HepG2 (cell line): ENCODE measurements around the gene SEC24A. TPM values are rescaled to one million over a fixed set of nuclear protein-coding genes. Genes with fewer than 3 reads are reported as not detected.
A peak's percentile ranks its signal among the peaks of the same experiment; 100 is the strongest.

Experiments
- DZIP1 ChIP-seq: sonication (generic); formaldehyde crosslinking; IDR thresholded peaks from 2 replicates; pipeline ENCODE4 v1.5.0; 2020; ENCODE audit warnings: mild to moderate bottlenecking, missing genetic modification reagents
- HDAC2 ChIP-seq: sonication (generic); formaldehyde crosslinking; IDR thresholded peaks from 2 replicates; pipeline ENCODE4 v1.4.0; 2020; ENCODE audit warnings: missing genetic modification reagents
- JDP2 ChIP-seq: sonication (generic); formaldehyde crosslinking; IDR thresholded peaks from 2 replicates; pipeline ENCODE4 v1.8.1; 2022; ENCODE audit warnings: missing genetic modification reagents, borderline replicate concordance
- KLF12 ChIP-seq: sonication (generic); formaldehyde crosslinking; IDR thresholded peaks from 2 replicates; pipeline ENCODE4 v1.4.0; 2020; ENCODE audit warnings: missing genetic modification reagents, borderline replicate concordance
- MNT ChIP-seq: fragments of 450-650 bp; IDR thresholded peaks from 2 replicates; pipeline ENCODE4 v1.6.1; 2016
- REPIN1 ChIP-seq: sonication (generic); formaldehyde crosslinking; IDR thresholded peaks from 2 replicates; pipeline ENCODE4 v1.8.0; 2022; ENCODE audit warnings: missing genetic modification reagents, low read depth, mild to moderate bottlenecking, borderline replicate concordance
- SAP130 ChIP-seq: IDR thresholded peaks from 2 replicates; pipeline ENCODE4 v1.6.1; 2016; ENCODE audit warnings: low read depth
- SNAPC4 ChIP-seq: sonication (generic); formaldehyde crosslinking; IDR thresholded peaks from 2 replicates; pipeline ENCODE4 v1.4.0; 2020; ENCODE audit warnings: mild to moderate bottlenecking, missing genetic modification reagents
- TGIF2 ChIP-seq: IDR thresholded peaks from 2 replicates; pipeline ENCODE4 v1.6.1; 2016; ENCODE audit warnings: control low read depth, missing compliant biosample characterization
- ZFP36L2 ChIP-seq: sonication (generic); formaldehyde crosslinking; IDR thresholded peaks from 2 replicates; pipeline ENCODE4 v1.4.0; 2020; ENCODE audit warnings: missing genetic modification reagents
- ZNF639 ChIP-seq: conservative IDR thresholded peaks from 2 replicates; pipeline ENCODE4 v1.6.1; 2018; ENCODE audit warnings: missing genetic modification reagents
- ZNF652 ChIP-seq: IDR thresholded peaks from 2 replicates; pipeline ENCODE4 v1.6.1; 2016; ENCODE audit warnings: low read depth, borderline replicate concordance
- ZNF687 ChIP-seq: sonication (generic); formaldehyde crosslinking; IDR thresholded peaks from 2 replicates; pipeline ENCODE4 v1.5.1; 2020; ENCODE audit warnings: mild to moderate bottlenecking, missing genetic modification reagents, moderate library complexity
- ZNF768 ChIP-seq: sonication (generic); formaldehyde crosslinking; IDR thresholded peaks from 2 replicates; pipeline ENCODE4 v1.4.0; 2020; ENCODE audit warnings: missing genetic modification reagents
- polyA plus RNA-seq, 8 experiments: library from polyadenylated mRNA; depleted of rRNA in 3 of 8; stranded (reverse) in 7 of 8; unstranded in 1 of 8; fragments of >200 nt; fragmentation: Illumina TruSeq in 4 of 8; extraction: Trizol in 4 of 8; gene quantifications; 2 replicates each; pipeline versions ENCODE4 v1.2.1 to v1.2.3, GENCODE V29; 2011 to 2016; ENCODE audit warnings: low read depth in 4 of 8, missing spikeins in 1 of 8, mixed read lengths in 1 of 8; ENCODE audit not compliant: insufficient read depth in 1 of 8
- total RNA-seq, 5 experiments: library from RNA; depleted of rRNA; stranded (reverse); fragments of >200 nt; fragmentation: Illumina TruSeq; extraction: Trizol; gene quantifications; 2 replicates each; pipeline ENCODE4 v1.2.3, GENCODE V29; 2016; ENCODE audit warnings: low read depth in 1 of 5

The SEC24A gene
- total and polyA plus RNA-seq, 2 of the 13 experiments (the other 11 are each of a cell fraction or from before 2014, with no cell fraction given) = 30.5 to 56.8 TPM

GRCh38 chr5:134648425-134649162 is at the start of gene SEC24A (continued):
- TF ChIP-seq ZNF687 (CRISPR knock-in tag) (peak; percentile 99), DZIP1 (CRISPR knock-in tag) (no peak; the same call in 1 of the 2 replicates), ZNF768 (peak; percentile 66; the same call in 1 of the 2 replicates), SNAPC4 (CRISPR knock-in tag) (no peak), ZNF639 (peak; percentile 100), SAP130 (CRISPR knock-in tag) (peak; percentile 96), TGIF2 (CRISPR knock-in tag) (peak; percentile 98), MNT (peak; percentile 66), KLF12 (CRISPR knock-in tag) (peak; percentile 60; the same call in 1 of the 2 replicates), ZNF652 (CRISPR knock-in tag) (no peak), ZFP36L2 (0 out of 2 replicates have a peak, but pooled peaks have one; percentile 78), REPIN1 (CRISPR knock-in tag) (peak; percentile 98), HDAC2 (CRISPR knock-in tag) (peak; percentile 92), JDP2 (CRISPR knock-in tag) (peak; percentile 91)
